IPS-20b (cell line): ENCODE measurements around the gene ZDHHC14.
A peak's percentile ranks its signal among the peaks of the same experiment; 100 is the strongest.

Experiments
- H3K27ac ChIP-seq: one replicate; pipeline ENCODE4 v1.5.1; 2013; ENCODE audit warnings: low read length
- H3K27me3 ChIP-seq: 2 replicates; pipeline ENCODE4 v1.6.1; 2013; ENCODE audit warnings: mild to moderate bottlenecking, low read length, inconsistent platforms; ENCODE audit not compliant: insufficient read depth
- H3K36me3 ChIP-seq: 2 replicates; pipeline ENCODE4 v1.6.1; 2013; ENCODE audit warnings: low read depth, mild to moderate bottlenecking, inconsistent platforms, low read length, moderate library complexity; ENCODE audit not compliant: insufficient read depth
- H3K4me1 ChIP-seq: 2 replicates; pipeline ENCODE4 v1.6.1; 2013; ENCODE audit warnings: mild to moderate bottlenecking, control low read depth, inconsistent platforms, low read length, moderate library complexity; ENCODE audit not compliant: insufficient read depth
- H3K4me3 ChIP-seq: 2 replicates; pipeline ENCODE4 v1.5.1; 2013; ENCODE audit warnings: mild to moderate bottlenecking, low read length, inconsistent platforms
- H3K9ac ChIP-seq: 2 replicates; pipeline ENCODE4 v1.6.1; 2013; ENCODE audit warnings: low read depth, mild to moderate bottlenecking, inconsistent platforms, low read length, moderate library complexity
- H3K9me3 ChIP-seq: 2 replicates; pipeline ENCODE4 v1.6.1; 2013; ENCODE audit warnings: mild to moderate bottlenecking, low read depth, low read length, inconsistent platforms; ENCODE audit not compliant: insufficient read depth

The ZDHHC14 gene

GRCh38 chr6:157547112-157547511 lies 166.1 kb downstream of the ZDHHC14 start:
- H3K9ac ChIP-seq: no peak overlapping the region
- H3K4me3 ChIP-seq: no peak overlapping the region
- H3K36me3 ChIP-seq: no peaks in the 10 kb centered on the region
- peaks cover 10% of the 10 kb centered on the region; the same call in 1 of the 2 replicates for H3K27me3 ChIP-seq
- peaks cover 25% of the 10 kb centered on the region for H3K4me1 ChIP-seq
- H3K9me3 ChIP-seq: peaks cover 6% of the 10 kb centered on the region; the same call in 1 of the 2 replicates
- H3K27ac ChIP-seq: no peak overlapping the region

- H3K27ac ChIP-seq: no peak overlapping the region
- H3K4me3 ChIP-seq: no peak overlapping the region
- H3K27me3 ChIP-seq: peaks cover 10% of the 10 kb centered on the region; the same call in 1 of the 2 replicates
- H3K36me3 ChIP-seq: no peaks in the 10 kb centered on the region
- H3K9ac ChIP-seq: no peak overlapping the region
- peaks cover 6% of the 10 kb centered on the region; the same call in 1 of the 2 replicates for H3K9me3 ChIP-seq
- peaks cover 38% of the 10 kb centered on the region for H3K4me1 ChIP-seq
Measured at GRCh38 chr6:157548635-157549467, 167.9 kb downstream of the ZDHHC14 start.

GRCh38 chr6:157549468-157549745 lies 168.4 kb downstream of the ZDHHC14 start:
- Histone ChIP-seq H3K36me3 (no peaks in the 10 kb centered on the region), H3K9ac (no peak overlapping the region), H3K27me3 (peaks cover 10% of the 10 kb centered on the region; the same call in 1 of the 2 replicates), H3K4me3 (no peak overlapping the region), H3K27ac (no peak overlapping the region), H3K9me3 (peaks cover 5% of the 10 kb centered on the region; the same call in 1 of the 2 replicates), H3K4me1 (peaks cover 40% of the 10 kb centered on the region)

- H3K27ac ChIP-seq: no peak overlapping the region
- H3K4me3 ChIP-seq: no peak overlapping the region
- no peaks in the 10 kb centered on the region for H3K36me3 ChIP-seq
- H3K4me1 ChIP-seq: peaks cover 47% of the 10 kb centered on the region
- peaks cover 10% of the 10 kb centered on the region; the same call in 1 of the 2 replicates for H3K27me3 ChIP-seq
- H3K9me3 ChIP-seq: no peaks in the 10 kb centered on the region
- H3K9ac ChIP-seq: no peak overlapping the region
Measured at GRCh38 chr6:157550114-157550989, 169.4 kb downstream of the ZDHHC14 start.

- H3K36me3 ChIP-seq: no peaks in the 10 kb centered on the region
- peak overlapping the region; percentile 35; the same call in 1 of the 2 replicates for H3K9ac ChIP-seq
- H3K4me3 ChIP-seq: no peak overlapping the region
- H3K9me3 ChIP-seq: no peaks in the 10 kb centered on the region
- H3K27me3 ChIP-seq: peaks cover 10% of the 10 kb centered on the region; the same call in 1 of the 2 replicates
- H3K4me1 ChIP-seq: peaks cover 46% of the 10 kb centered on the region
- H3K27ac ChIP-seq: peak overlapping the region; percentile 28
Measured at GRCh38 chr6:157551041-157551832, 170.2 kb downstream of the ZDHHC14 start.

- Histone ChIP-seq H3K27me3 (peaks cover 10% of the 10 kb centered on the region; the same call in 1 of the 2 replicates), H3K9me3 (no peaks in the 10 kb centered on the region), H3K9ac (peak overlapping the region; percentile 60; the same call in 1 of the 2 replicates), H3K36me3 (no peaks in the 10 kb centered on the region), H3K4me1 (peaks cover 42% of the 10 kb centered on the region), H3K4me3 (peak overlapping the region; percentile 38; the same call in 1 of the 2 replicates), H3K27ac (peak overlapping the region; percentile 16)
Measured at GRCh38 chr6:157552081-157552747, 171.2 kb downstream of the ZDHHC14 start.

- H3K9me3 ChIP-seq: no peaks in the 10 kb centered on the region
- H3K36me3 ChIP-seq: no peaks in the 10 kb centered on the region
- peaks cover 42% of the 10 kb centered on the region for H3K4me1 ChIP-seq
- H3K27ac ChIP-seq: no peak overlapping the region
- peak overlapping the region; percentile 29; the same call in 1 of the 2 replicates for H3K4me3 ChIP-seq
- H3K27me3 ChIP-seq: peaks cover 10% of the 10 kb centered on the region; the same call in 1 of the 2 replicates
- H3K9ac ChIP-seq: peak overlapping the region; percentile 60; the same call in 1 of the 2 replicates
Measured at GRCh38 chr6:157552820-157553485, 172.0 kb downstream of the ZDHHC14 start.

GRCh38 chr6:157554747-157555146 lies 173.8 kb downstream of the ZDHHC14 start:
- Histone ChIP-seq H3K27ac (no peak overlapping the region), H3K4me3 (no peak overlapping the region), H3K36me3 (no peaks in the 10 kb centered on the region), H3K9me3 (no peaks in the 10 kb centered on the region), H3K9ac (no peak overlapping the region), H3K4me1 (peaks cover 42% of the 10 kb centered on the region), H3K27me3 (peaks cover 9% of the 10 kb centered on the region; the same call in 1 of the 2 replicates)

GRCh38 chr6:157555455-157556143 lies 174.6 kb downstream of the ZDHHC14 start:
- H3K4me1 ChIP-seq: peaks cover 39% of the 10 kb centered on the region
- H3K36me3 ChIP-seq: no peaks in the 10 kb centered on the region
- no peak overlapping the region for H3K4me3 ChIP-seq
- no peaks in the 10 kb centered on the region for H3K9me3 ChIP-seq
- H3K27me3 ChIP-seq: peaks cover under 1% of the 10 kb centered on the region; the same call in 1 of the 2 replicates
- no peak overlapping the region for H3K9ac ChIP-seq
- H3K27ac ChIP-seq: no peak overlapping the region

- H3K27ac ChIP-seq: no peak overlapping the region
- H3K27me3 ChIP-seq: no peaks in the 10 kb centered on the region
- no peaks in the 10 kb centered on the region for H3K9me3 ChIP-seq
- H3K4me1 ChIP-seq: peaks cover 33% of the 10 kb centered on the region
- no peaks in the 10 kb centered on the region for H3K36me3 ChIP-seq
- H3K9ac ChIP-seq: no peak overlapping the region
- H3K4me3 ChIP-seq: no peak overlapping the region
Measured at GRCh38 chr6:157556144-157556645, 175.2 kb downstream of the ZDHHC14 start.
